ENCODE measurements around the gene EEIG1.

Gene EEIG1

GRCh38 chr9:127941062-127941960 lies 39.5 kb downstream of the EEIG1 start:
- no peak for DNase-seq (ENCODE audit: low read depth in 3 of 3)

GRCh38 chr9:127940593-127940992 lies 40.2 kb downstream of the EEIG1 start:
- DNase-seq (ENCODE audit: low read depth in 3 of 3): no peak

- DNase-seq (ENCODE audit: low read depth in 3 of 3): no peak
Observed at GRCh38 chr9:127938298-127938690, 42.5 kb downstream of the EEIG1 start.

- DNase-seq (ENCODE audit: low read depth in 3 of 3): peak; percentile 62 to 85 (median 73)
Observed at GRCh38 chr9:127937388-127938297, 43.1 kb downstream of the EEIG1 start, which contains the start of gene DPM2. Gene DPM2, minus strand, starts transcription at chr9:127937854. Its CDS starts 34 bp downstream, at chr9:127937820.

GRCh38 chr9:127937056-127937387 lies 43.8 kb downstream of the EEIG1 start:
- DNase-seq (ENCODE audit: low read depth in 3 of 3): no peak

- DNase-seq (ENCODE audit: low read depth in 3 of 3): no peak
Observed at GRCh38 chr9:127936347-127936852, 44.4 kb downstream of the EEIG1 start.

- DNase-seq (ENCODE audit: low read depth in 3 of 3): no peak
Observed at GRCh38 chr9:127935765-127936221, 45.0 kb downstream of the EEIG1 start.

GRCh38 chr9:127934986-127935385 lies 45.8 kb downstream of the EEIG1 start:
- DNase-seq (ENCODE audit: low read depth in 3 of 3): no peak

GRCh38 chr9:127934248-127934647 lies 46.5 kb downstream of the EEIG1 start:
- no peak for DNase-seq (ENCODE audit: low read depth in 3 of 3)

GRCh38 chr9:127931092-127931881 lies 49.5 kb downstream of the EEIG1 start:
- DNase-seq (ENCODE audit: low read depth in 3 of 3): no peak

Data from stimulated activated CD4-positive, alpha-beta T cell treated with anti-CD3 and anti-CD28 coated beads, TNF-alpha, amount 100 ng/mL, for 24 hours (primary cell).